ELR (cell line): ENCODE results near the gene ACTN2.

Experiments
- DNase-seq: peaks from one replicate; pipeline ENCODE4 v3.0.0-alpha.2; 2015; ENCODE audit warnings: low read depth

ACTN2 gene

GRCh38 chr1:236742421-236743160 lies 56.3 kb downstream of the ACTN2 start:
- DNase-seq: no peak

- DNase-seq: no peak
Measured at GRCh38 chr1:236744533-236744932, 58.2 kb downstream of the ACTN2 start.

- no peak for DNase-seq
Measured at GRCh38 chr1:236746785-236747184, 60.5 kb downstream of the ACTN2 start.

- DNase-seq: no peak
Measured at GRCh38 chr1:236747311-236747985, 61.1 kb downstream of the ACTN2 start.

- DNase-seq: peak; percentile 26
Measured at GRCh38 chr1:236748268-236748870, 62.1 kb downstream of the ACTN2 start.

- no peak for DNase-seq
Measured at GRCh38 chr1:236750928-236751327, 64.6 kb downstream of the ACTN2 start.

- no peak for DNase-seq
Measured at GRCh38 chr1:236751385-236751784, 65.1 kb downstream of the ACTN2 start.

- DNase-seq: no peak
Measured at GRCh38 chr1:236751935-236752334, 65.6 kb downstream of the ACTN2 start.

GRCh38 chr1:236753516-236753915 lies 67.2 kb downstream of the ACTN2 start:
- DNase-seq: peak; percentile 50

- DNase-seq: no peak
Measured at GRCh38 chr1:236753964-236754363, 67.7 kb downstream of the ACTN2 start.

GRCh38 chr1:236754525-236755210 lies 68.4 kb downstream of the ACTN2 start:
- no peak for DNase-seq

- DNase-seq: no peak
Measured at GRCh38 chr1:236757640-236758039, 71.3 kb downstream of the ACTN2 start.

- peak; percentile 61 for DNase-seq
Measured at GRCh38 chr1:236759252-236759859, 73.1 kb downstream of the ACTN2 start.

- DNase-seq: no peak
Measured at GRCh38 chr1:236760480-236760879, 74.2 kb downstream of the ACTN2 start.

- DNase-seq: no peak
Measured at GRCh38 chr1:236760986-236761385, 74.7 kb downstream of the ACTN2 start.

GRCh38 chr1:236761397-236762132 lies 75.3 kb downstream of the ACTN2 start:
- no peak for DNase-seq

GRCh38 chr1:236762410-236762809 lies 76.1 kb downstream of the ACTN2 start:
- peak; percentile 20 for DNase-seq

- DNase-seq: no peak
Measured at GRCh38 chr1:236765831-236766230, 79.5 kb downstream of the ACTN2 start.

GRCh38 chr1:236766506-236766905 lies 80.2 kb downstream of the ACTN2 start:
- DNase-seq: no peak

GRCh38 chr1:236767276-236767675 lies 81.0 kb downstream of the ACTN2 start:
- no peak for DNase-seq

- no peak for DNase-seq
Measured at GRCh38 chr1:236768601-236769000, 82.3 kb downstream of the ACTN2 start.

GRCh38 chr1:236773919-236774318 lies 87.6 kb downstream of the ACTN2 start:
- DNase-seq: no peak
